Measurements from ENCODE around the gene TRPC3.

DNA sequence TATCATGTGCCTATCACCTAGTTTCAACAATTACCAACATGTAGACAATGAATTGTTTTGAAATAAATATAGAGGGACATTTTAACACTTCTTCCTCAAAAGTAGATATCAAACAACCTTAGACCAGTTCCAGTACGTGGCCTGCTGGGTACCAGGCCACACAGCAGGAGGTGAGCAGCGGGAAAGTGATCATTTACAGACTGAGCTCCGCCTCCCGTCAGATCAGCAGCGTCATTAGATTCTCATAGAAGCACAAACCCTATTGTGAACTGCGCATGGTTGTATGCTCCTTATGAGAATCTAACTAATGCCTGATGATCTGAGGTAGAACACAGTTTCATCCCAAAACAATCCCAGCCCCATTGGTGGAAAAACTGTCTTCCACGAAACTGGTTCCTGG is 88.1 kb downstream of the TRPC3 start:
- TF ChIP-seq, protein P1, sequence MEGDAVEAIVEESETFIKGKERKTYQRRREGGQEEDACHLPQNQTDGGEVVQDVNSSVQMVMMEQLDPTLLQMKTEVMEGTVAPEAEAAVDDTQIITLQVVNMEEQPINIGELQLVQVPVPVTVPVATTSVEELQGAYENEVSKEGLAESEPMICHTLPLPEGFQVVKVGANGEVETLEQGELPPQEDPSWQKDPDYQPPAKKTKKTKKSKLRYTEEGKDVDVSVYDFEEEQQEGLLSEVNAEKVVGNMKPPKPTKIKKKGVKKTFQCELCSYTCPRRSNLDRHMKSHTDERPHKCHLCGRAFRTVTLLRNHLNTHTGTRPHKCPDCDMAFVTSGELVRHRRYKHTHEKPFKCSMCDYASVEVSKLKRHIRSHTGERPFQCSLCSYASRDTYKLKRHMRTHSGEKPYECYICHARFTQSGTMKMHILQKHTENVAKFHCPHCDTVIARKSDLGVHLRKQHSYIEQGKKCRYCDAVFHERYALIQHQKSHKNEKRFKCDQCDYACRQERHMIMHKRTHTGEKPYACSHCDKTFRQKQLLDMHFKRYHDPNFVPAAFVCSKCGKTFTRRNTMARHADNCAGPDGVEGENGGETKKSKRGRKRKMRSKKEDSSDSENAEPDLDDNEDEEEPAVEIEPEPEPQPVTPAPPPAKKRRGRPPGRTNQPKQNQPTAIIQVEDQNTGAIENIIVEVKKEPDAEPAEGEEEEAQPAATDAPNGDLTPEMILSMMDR (IDR thresholded peaks at IDR 0.05; ENCODE audit: insufficient read depth, low read length), result no peak
- no peak for TF ChIP-seq GABPA (IDR thresholded peaks at IDR 0.05; ENCODE audit: low read depth)
- no peak for TF ChIP-seq POLR2AphosphoS5 (IDR thresholded peaks at IDR 0.05; ENCODE audit: low read depth)
- TF ChIP-seq, protein P2, sequence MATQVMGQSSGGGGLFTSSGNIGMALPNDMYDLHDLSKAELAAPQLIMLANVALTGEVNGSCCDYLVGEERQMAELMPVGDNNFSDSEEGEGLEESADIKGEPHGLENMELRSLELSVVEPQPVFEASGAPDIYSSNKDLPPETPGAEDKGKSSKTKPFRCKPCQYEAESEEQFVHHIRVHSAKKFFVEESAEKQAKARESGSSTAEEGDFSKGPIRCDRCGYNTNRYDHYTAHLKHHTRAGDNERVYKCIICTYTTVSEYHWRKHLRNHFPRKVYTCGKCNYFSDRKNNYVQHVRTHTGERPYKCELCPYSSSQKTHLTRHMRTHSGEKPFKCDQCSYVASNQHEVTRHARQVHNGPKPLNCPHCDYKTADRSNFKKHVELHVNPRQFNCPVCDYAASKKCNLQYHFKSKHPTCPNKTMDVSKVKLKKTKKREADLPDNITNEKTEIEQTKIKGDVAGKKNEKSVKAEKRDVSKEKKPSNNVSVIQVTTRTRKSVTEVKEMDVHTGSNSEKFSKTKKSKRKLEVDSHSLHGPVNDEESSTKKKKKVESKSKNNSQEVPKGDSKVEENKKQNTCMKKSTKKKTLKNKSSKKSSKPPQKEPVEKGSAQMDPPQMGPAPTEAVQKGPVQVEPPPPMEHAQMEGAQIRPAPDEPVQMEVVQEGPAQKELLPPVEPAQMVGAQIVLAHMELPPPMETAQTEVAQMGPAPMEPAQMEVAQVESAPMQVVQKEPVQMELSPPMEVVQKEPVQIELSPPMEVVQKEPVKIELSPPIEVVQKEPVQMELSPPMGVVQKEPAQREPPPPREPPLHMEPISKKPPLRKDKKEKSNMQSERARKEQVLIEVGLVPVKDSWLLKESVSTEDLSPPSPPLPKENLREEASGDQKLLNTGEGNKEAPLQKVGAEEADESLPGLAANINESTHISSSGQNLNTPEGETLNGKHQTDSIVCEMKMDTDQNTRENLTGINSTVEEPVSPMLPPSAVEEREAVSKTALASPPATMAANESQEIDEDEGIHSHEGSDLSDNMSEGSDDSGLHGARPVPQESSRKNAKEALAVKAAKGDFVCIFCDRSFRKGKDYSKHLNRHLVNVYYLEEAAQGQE (IDR thresholded peaks at IDR 0.05; ENCODE audit: insufficient replicate concordance, low read depth), result no peak

Data from HL-60 (cell line).